AG04450 (cell line): ENCODE measurements around the gene SNRNP200. TPM values are rescaled to one million over a fixed set of nuclear protein-coding genes. Genes with fewer than 3 reads are reported as not detected.
A peak's percentile ranks its signal among the peaks of the same experiment; 100 is the strongest.

ENCODE experiments used
- CTCF ChIA-PET: fragments of 300-600, 350-600 bp; formaldehyde crosslinking; extraction: SDS; loops from one replicate; lab custom pipeline; 2022; ENCODE audit warnings: antibody characterized with exemption, inconsistent platforms; lab: Charles Lee
- POLR2A ChIA-PET: fragments of 350-600 bp; formaldehyde crosslinking; extraction: SDS; loops from one replicate; lab custom pipeline; 2021; ENCODE audit warnings: antibody characterized with exemption, inconsistent platforms; lab: Yijun Ruan, JAX
- DNase-seq: peaks from one replicate; pipeline ENCODE4 v3.0.0-alpha.2; 2011; ENCODE audit warnings: low read depth, low spot score
- H3K27ac ChIP-seq: one replicate; pipeline ENCODE4 v1.5.1; 2012; ENCODE audit warnings: low read depth, low read length, control low read depth
- H3K27me3 ChIP-seq: one replicate; pipeline ENCODE4 v1.6.0; 2012; ENCODE audit warnings: low read length; ENCODE audit not compliant: control insufficient read depth, insufficient read depth
- H3K4me3 ChIP-seq: 2 replicates; pipeline ENCODE4 v1.5.1; 2011; ENCODE audit warnings: mild to moderate bottlenecking, low read depth, low read length, control low read depth
- H3K9me3 ChIP-seq: 2 replicates; pipeline ENCODE4 v1.5.1; 2012; ENCODE audit warnings: low read length; ENCODE audit not compliant: control insufficient read depth, insufficient read depth
- polyA plus RNA-seq: library from polyadenylated mRNA; depleted of rRNA; stranded (reverse); fragments of >200 nt; gene quantifications from 2 replicates; pipeline ENCODE4 v1.2.3, GENCODE V29; 2011
- TF ChIP-seq, protein P1 (sequence below): IDR thresholded peaks from 2 replicates; pipeline ENCODE4 v1.5.1; 2011; ENCODE audit warnings: low read depth, low read length, control low read depth, inconsistent platforms

Gene SNRNP200
- polyA plus RNA-seq, 1 experiment, result 99.0 TPM

DNA sequence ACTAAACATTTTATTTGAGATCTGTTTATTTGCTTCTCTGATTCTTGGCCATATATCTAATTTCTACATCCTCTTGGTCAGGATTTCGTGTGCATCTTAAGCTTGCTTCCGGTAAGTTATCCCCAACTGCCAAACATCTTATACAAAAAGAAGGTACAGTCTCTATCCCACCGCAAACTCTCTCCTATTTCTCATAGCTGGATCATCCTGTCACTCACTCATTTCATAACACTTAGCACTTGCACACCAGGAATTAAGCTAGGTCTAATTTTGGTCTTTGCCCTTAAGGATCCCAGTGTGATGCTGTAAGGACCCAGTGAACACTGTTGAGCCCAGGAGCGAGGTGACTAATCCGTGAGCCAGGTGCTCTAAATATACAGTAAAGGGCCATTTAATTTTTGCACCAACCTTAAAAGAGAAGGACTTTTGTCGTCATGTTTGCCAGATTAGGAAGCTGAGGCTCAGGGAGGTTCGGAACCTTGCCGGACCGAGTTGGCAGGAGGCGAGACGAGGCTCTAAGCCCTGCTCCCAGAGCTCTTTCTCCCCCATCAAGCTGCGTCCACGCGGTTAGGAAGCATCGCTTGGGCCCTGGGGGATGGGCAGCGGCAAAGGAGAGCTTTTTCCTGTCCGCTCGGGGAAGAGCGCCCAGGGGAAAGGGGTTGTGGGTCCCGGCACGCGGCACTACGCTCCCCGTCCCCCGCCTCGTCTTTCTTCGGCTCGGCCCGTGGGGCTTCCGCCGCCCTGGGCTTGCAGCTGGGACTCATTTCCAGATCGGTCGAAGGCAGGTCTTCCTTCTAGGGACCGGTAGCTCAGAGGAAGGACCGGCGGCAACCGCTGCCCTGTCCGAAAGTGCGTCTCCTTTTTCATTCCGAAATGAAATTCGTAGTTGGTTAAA, 15.6 kb upstream of the SNRNP200 start:
- POLR2A ChIA-PET, result interaction anchor here (0.6 to 2.1 kb wide), 5 partner anchors 8 to 108 kb away, joined by 3 to 9 read pairs (median 6); partner anchors contain the start of gene NCAPH
- Histone ChIP-seq H3K4me3 (peak overlapping the region; percentile 69), H3K9me3 (no peaks in the 10 kb centered on the region; the same call in 1 of the 2 replicates), H3K27ac (peak overlapping the region; percentile 11), H3K27me3 (peaks cover 7% of the 10 kb centered on the region)
- TF ChIP-seq, protein P1, sequence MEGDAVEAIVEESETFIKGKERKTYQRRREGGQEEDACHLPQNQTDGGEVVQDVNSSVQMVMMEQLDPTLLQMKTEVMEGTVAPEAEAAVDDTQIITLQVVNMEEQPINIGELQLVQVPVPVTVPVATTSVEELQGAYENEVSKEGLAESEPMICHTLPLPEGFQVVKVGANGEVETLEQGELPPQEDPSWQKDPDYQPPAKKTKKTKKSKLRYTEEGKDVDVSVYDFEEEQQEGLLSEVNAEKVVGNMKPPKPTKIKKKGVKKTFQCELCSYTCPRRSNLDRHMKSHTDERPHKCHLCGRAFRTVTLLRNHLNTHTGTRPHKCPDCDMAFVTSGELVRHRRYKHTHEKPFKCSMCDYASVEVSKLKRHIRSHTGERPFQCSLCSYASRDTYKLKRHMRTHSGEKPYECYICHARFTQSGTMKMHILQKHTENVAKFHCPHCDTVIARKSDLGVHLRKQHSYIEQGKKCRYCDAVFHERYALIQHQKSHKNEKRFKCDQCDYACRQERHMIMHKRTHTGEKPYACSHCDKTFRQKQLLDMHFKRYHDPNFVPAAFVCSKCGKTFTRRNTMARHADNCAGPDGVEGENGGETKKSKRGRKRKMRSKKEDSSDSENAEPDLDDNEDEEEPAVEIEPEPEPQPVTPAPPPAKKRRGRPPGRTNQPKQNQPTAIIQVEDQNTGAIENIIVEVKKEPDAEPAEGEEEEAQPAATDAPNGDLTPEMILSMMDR, result no peak
- CTCF ChIA-PET, result interaction anchor here (0.6 to 1.0 kb wide), 4 partner anchors 20 to 560 kb away, joined by 3 to 4 read pairs (median 4); no protein-coding TSS in a partner anchor
- DNase-seq, result no peak

DNA sequence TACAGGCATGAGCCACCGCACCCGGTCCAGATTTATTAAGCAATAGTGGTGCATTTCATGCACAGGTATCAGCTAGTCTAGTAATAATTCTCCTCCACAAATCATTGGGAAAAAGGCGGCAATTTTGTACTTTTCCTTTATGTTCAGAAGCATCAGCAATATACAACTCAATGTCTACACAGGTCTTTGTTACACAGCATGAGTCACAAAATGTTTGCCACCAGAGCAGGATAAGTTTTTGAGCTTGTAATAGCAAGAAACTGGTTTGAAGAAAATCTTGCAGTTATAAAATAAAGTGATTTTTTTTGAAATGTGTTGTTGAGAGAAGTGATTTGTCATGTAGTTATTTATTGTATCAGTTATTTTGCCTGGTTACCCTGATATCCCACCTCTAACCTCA, 15.0 kb upstream of the SNRNP200 start:
- no peak overlapping the region for H3K4me3 ChIP-seq
- no peak for DNase-seq
- TF ChIP-seq, protein P1, result no peak
- POLR2A ChIA-PET, result interaction anchor here (0.6 to 2.1 kb wide), 3 partner anchors 10 to 20 kb away, joined by 6 to 9 read pairs (median 8); partner anchors contain the start of gene NCAPH
- no peaks in the 10 kb centered on the region; the same call in 1 of the 2 replicates for H3K9me3 ChIP-seq
- H3K27me3 ChIP-seq, result peaks cover 7% of the 10 kb centered on the region
- CTCF ChIA-PET, result interaction anchor here (0.6 kb wide), 1 partner anchor 21 kb away, joined by 4 read pairs; no protein-coding TSS in a partner anchor
- no peak overlapping the region for H3K27ac ChIP-seq

DNA sequence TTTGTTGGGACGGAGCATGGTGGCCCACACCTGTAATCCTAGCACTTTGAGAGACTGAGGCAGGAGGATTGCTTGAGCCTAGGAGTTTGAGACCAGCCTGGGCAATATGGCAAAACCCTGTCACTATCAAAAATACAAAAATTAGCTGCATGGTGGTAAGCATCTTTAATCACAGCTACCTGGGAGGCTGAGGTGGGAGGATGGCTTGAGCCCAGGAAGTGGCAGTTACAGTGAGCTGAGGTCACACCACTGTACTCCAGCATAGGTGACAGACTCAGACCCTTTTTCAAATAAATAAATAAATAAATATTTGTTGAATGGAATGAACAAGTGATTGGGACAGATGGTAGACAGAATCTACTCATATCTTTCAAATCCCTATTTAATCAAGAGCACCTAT, 14.1 kb upstream of the SNRNP200 start:
- Histone ChIP-seq H3K27me3 (peaks cover 6% of the 10 kb centered on the region), H3K27ac (no peak overlapping the region), H3K4me3 (no peak overlapping the region), H3K9me3 (no peaks in the 10 kb centered on the region; the same call in 1 of the 2 replicates)
- TF ChIP-seq, protein P1, result no peak
- ChIA-PET CTCF (no interaction called here), POLR2A (no interaction called here)
- DNase-seq, result no peak

DNA sequence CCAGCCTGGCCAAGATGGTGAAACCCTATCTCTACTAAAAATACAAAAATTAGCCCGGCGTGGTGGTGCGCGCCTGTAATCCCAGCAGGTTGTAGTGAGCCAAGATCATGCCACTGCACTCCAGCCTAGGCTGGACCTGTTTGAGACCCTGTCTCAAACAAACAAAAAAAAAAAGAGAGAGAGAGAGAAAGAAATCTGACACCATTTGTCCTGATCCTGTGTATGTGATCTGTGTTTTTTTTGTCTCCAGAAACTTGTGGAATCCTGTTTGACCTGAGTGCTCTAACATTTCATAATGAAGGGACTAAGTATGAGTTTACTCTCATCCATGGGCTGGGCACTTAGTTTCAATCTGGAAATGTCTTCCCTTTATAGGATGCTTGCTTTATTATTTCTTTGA, 13.4 kb upstream of the SNRNP200 start:
- no peaks in the 10 kb centered on the region; the same call in 1 of the 2 replicates for H3K9me3 ChIP-seq
- no peak overlapping the region for H3K4me3 ChIP-seq
- no peak overlapping the region for H3K27ac ChIP-seq
- DNase-seq, result no peak
- peaks cover 5% of the 10 kb centered on the region for H3K27me3 ChIP-seq
- ChIA-PET POLR2A (no interaction called here), CTCF (no interaction called here)
- TF ChIP-seq, protein P1, result no peak

DNA sequence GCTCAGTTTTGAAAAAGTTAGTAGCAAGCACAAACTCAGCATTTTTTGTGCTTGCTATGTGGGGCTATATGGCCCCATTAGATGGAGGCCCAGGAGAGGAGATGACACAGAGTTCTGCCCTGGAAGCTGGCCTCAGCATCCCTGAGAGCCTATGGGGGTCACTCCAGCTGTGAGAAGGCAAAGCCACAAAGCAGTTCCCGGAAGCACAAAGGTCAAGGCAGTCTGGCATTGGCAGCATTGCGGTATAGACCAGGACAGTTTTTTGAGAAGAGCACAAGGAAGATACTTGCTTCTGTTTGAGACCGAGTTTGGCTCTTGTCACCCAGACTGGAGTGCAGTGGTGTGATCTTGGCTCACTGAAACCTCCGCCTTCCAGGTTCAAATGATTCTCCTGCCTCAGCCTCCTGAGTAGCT, 12.2 kb upstream of the SNRNP200 start:
- no peak for DNase-seq
- Histone ChIP-seq H3K4me3 (no peak overlapping the region), H3K9me3 (no peaks in the 10 kb centered on the region; the same call in 1 of the 2 replicates), H3K27me3 (no peaks in the 10 kb centered on the region), H3K27ac (peak overlapping the region; percentile 31)
- TF ChIP-seq, protein P1, result no peak
- ChIA-PET POLR2A (no interaction called here), CTCF (no interaction called here)
